HG03103 (cell line): Measurements from ENCODE around the gene FBXO30.

Source experiments
- ATAC-seq: cut with Tn5 transposase; IDR thresholded peaks from one replicate; pipeline ENCODE4 v1.9.1; 2021; ENCODE audit warnings: low read depth; ENCODE audit not compliant: unreplicated experiment

The FBXO30 gene

DNA sequence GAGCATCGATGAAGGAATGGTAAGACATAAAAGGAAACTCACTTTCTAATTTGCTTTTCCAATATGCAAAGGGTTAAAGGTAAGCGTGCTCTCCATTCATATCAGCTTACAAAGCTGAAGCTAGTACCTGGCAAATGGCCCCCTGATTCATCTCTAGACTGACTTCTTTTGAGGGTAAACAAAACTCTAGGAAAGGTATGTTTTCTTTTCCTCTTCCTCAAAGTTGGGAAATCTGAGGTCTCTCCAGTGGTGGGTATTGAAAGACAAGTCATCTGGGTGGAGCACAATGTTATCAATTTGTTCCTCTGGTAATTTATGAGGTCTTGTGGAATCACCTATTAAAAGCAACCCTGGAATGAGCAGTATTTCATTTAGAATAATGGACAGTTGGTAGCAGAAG, 7.9 kb upstream of the FBXO30 start:
- ATAC-seq: no peak

DNA sequence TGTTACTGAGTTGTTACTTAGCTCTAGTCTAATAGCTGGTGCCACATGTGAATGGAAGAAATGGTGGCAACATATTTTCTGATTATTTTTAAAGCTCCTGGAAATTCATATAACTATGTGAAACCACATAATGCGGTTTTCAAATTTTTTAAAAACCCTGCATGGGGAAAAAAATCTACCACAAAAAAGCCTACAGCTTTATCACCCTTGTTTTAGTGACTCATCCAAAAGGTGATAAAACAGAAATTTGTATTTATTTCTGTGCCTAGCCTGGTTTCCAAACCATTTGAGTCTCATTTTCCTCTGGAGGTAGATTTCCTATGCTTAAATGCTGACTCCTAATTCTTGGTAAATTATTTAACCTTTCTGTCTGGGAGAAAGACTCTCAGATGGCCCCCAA, 5.4 kb upstream of the FBXO30 start:
- ATAC-seq: no peak

DNA sequence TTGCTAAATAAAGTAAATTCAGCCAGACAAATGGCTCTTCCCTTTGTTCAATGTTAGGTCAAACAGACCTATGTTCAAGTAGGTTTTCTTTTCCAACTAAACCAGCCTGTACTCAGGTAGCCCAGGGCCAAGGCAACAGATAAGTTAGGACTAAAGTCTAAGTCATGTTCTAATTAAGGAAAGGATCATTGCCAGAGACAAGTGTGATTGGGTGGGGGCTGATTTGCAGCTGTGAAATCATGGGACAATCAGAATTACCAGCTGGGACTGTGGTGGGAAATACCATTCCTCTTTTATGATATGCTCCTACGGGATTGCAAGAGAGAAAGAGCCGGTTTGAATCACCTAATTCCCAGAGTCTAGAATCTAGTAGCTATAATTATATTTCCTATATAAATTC, 4.2 kb upstream of the FBXO30 start:
- ATAC-seq: no peak

DNA sequence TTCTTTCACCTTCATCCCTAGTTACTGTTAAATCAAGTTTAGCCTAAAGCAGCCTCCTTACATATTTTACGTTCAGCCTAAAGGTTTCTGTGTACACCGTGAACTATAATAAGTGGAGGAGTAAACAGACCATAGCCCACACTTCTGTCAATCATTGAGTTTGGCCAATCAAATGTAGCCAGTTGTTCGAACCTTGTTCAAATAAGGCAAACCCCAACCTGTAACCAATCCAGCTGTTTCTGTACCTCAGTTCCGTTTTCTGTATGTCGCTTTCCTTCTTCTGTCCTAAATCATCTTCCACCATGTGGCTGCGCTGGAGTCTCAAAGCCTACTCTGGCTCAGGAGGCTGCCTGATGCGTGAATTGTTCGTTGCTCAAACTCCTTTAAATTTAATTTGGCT, 1.8 kb upstream of the FBXO30 start:
- ATAC-seq: no peak

DNA sequence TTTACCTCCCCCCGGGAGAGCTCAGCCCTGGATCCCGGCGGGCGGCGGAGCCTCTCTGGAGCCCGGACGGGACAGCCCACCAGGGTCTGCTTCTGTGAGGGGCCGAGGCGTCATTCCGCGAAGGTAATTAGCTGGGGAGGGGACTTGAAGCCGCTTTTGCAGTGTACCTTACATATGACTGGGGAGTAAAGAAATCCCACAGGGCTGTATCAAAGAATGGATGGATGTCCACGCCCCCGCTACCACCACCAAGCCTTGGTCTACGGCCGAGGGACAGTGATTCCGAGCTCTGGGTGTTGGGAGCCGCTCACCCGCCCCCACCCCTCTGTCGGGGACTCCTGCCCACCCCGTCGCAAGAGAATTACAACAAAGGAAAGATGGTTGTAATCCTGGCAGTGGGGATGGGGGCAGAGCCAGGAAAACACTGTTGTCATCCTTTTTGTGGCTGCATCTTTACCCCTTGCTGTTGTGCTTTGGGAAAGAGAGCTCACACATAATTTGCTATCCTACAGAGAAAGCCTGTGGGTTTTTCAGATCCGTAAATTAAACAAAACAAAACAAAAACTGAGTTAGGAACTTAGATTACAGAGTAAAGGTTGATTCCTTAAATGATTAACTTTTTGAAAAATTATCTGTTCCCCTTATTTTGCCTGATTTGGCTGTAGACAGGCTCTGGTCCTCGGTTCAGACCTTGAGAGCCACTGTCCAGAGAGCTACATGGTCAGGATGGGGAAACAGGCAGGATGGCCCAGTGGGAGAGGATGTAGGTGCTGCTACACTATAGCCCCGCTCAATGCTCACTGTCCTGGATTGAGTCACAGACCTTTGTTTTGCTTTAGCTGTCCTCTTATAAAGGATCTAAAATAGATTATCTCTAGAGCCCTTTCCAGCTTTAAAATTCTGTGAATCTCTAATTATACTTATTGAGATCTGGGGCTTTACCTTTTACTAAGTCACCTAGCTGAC, 997 bp upstream of the FBXO30 start:
- ATAC-seq: peak; percentile 6

DNA sequence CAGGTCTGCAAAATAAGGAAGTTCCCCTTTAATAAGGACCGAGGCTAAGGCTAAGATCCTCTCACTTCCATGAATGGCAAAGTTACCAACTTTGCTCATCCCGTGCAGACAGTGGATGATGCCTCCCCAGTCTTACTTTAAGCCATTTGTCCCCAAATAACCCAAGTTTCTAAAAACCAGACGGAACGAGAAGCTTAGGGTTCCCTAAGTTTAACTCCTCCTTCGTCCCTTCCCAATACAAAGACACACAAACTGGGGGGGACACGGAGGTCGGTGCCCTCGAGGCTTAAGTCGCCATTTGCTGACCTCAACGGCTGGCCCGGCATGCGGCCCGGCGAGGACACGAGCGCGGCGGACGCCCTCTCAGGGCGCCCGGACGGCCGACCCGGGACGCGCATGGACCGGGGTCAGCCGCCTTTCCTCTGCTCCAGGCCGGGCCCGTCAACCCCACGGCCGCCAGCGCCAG, 527 bp downstream of the FBXO30 start:
- ATAC-seq: peak; percentile 12

DNA sequence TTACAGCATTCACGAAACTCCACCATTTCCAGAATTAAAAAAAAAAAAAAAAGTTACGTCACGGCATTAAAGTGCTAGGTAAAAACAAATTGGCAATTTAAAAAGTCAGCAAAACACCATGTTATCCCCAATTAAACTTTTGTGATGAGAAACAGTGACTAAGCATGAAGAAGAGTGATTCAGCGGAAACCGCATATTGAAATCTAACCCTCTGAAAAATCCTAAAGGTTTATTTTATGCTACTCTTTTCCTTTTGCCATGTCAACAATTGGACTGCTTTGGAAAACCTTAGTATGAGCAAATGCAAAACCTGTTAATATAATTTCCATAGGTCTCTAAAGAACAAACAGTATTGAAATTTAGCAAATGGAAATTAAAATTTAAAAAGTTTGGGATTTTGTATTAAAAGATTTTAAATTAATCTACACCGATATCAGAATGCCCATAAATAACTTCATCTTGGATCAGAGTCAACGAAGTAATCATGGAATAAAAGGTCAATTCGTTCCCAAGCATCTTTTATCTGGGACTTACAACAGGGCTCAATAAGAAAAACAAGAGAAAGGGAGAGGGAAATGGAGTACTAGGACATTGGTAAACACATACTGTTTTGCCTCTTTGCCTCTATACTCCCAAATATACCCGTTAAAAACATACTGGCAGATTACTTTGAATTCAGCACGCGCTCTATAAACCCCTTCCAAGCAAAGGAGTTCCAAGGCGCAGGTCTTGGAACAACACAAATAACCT, 1.1 kb downstream of the FBXO30 start:
- ATAC-seq: peak; percentile 1

DNA sequence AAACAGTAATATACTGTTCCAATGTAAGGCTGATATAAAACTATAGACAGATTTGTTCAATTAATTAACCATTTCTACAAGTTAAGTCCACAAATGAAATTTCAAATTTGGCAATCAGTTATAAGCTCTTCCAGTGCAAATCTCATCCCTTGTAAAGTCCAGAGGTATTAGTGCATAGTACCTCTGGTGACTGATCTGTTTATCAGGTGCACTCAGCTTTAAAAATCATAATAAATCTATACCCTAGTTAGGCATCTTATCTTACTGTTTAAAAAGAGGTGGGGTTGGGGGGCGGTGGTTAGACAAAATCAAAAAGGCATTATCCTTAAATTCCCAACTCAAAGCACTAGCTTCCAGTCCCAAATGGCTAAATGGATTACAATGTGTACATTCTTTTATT, 2.9 kb downstream of the FBXO30 start:
- ATAC-seq: no peak

DNA sequence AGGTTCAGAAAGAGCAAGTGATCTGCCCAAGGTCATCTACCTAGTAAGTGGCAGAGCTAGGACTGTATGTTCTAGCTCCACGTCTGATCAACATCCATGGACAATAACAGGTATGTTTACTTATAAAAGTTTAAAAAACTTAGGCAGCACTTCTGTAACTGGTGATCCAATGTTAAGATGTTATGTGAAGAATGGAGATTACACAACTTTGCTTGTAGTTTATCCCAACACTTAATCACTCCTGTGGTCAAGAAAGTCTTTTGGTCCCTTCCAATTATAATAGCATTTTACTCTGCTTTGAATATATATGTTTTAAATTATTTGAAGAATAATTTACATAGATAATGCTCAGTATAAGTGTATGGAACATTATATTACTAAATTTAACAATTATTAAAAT, 4.8 kb downstream of the FBXO30 start:
- no peak for ATAC-seq

DNA sequence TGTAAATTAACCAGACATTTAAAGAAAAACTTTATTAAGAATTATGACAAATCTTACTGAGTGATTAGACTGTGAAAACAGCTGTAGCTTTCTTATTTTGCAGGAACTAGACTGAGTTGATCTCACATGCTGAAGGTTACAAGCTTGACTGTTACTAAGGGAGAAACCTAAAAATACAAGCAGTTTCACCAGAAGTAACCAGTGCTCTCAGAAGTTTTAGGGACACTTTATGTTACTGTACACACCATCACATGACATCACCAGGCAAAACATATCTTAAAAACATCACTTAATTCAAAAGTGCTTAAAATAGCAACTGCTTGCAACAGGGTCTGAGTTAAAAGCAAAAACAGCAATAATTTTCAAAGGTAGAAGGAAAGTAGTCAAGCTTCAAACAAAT, 5.4 kb downstream of the FBXO30 start:
- ATAC-seq: peak; percentile 74

DNA sequence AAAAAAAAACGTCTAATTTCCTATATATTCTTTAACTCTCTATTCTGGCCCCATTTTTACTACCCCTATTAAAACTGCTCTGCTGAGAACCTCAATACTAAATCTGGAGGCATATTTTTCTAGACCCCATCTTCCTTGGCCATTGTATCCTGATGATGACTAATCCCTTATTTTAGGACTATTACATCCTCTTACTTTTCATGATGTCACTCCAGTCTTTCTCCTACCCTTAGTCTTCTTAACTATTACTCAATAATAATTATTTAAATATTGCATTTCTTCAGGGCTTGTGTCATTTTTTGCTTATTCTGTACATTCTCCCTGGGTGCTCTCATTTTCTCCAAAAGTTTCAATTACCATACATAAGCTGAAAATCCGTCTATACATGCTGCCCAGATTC, 6.4 kb downstream of the FBXO30 start:
- no peak for ATAC-seq

DNA sequence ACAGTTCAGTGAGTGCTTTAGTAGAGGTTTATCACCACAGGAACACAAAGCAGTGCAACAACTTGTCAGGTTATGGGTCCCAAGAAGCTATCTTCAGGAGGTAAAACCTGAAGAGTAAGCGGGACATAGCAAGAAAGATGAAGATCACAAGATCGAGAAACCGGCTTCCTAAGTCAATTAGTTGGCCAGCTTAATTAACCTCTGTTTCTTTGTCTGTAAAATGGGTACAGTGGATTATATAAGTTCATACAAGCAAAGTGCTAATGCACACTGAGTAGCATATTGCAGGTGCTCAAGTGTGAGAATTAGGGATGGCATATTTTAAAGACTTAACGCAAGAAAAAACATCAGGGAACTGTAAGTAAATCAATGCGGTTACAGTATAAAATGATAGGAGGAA, 12.5 kb downstream of the FBXO30 start:
- ATAC-seq: no peak

DNA sequence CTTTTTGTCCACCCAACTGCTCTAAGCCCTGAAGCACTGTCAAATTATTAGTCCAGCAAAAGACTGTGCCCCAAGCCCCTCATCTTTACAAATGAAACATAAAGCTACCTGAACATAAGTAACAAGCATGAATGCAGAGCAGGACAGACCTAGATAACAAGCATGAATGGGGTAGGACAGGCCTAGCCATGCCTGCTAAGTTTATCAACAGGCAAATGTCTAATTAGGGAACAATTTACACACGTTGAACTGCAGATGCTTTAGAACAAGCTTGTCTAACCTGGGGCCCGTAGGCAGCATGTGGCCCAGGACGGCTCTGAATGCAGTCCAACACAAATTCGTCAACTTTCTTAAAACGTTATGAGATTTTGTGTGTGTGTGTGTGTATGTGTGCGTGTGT, 13.6 kb downstream of the FBXO30 start:
- no peak for ATAC-seq

DNA sequence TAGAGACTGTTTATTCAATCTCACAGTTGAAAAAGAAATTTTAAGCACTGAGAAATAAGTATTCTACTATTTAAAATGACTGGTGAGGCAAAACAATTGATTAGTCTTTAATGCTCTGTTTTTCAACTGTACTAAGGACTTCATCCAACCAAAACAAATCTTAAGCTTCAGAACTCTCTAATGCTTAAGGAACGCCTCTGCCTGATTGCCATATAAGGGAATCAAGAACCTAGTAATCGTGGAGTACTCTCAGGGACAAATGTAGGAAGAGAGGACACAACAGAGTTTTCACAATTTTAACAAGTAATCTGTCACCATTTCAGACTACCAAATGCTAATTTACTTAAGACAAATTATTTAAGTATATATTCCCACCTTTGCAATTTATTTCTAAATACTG, 16.1 kb downstream of the FBXO30 start:
- no peak for ATAC-seq

DNA sequence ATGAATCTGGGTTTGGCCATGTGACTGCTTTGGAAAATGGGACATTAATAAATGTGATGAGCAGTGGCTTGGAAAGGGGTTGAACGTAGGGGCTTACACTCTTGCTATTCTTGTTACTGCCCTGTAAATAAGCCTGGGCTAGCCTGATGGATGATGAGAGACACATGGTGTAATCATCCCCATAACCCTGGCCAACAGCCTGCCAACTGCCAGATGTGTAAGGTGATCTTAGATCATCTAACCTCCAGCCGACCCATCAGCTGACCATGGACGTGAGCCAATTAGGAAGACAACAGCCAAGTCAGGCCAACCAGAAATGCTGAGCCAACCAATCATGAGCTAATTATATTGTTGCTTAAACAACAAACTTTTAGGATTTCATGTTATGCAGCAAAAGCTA, 25.2 kb downstream of the FBXO30 start:
- ATAC-seq: no peak

DNA sequence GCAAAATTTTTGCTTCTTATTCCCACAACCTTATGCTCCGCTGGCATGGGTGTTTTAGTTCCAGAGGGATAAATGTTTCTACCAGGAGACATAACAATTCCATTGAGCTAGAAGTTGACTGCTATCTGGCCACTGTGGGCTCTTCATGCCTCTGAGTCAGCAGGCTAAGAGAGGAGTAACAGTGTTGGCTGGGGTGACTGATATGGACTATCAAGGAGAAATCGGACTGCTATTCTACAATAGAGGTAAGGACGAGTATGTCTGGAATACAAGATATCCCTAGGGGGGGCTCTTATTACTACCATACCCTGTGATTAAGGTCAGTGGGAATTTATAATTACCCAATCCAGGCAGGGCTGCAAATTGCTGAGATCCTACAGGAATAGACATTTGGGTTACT, 26.9 kb downstream of the FBXO30 start:
- no peak for ATAC-seq

DNA sequence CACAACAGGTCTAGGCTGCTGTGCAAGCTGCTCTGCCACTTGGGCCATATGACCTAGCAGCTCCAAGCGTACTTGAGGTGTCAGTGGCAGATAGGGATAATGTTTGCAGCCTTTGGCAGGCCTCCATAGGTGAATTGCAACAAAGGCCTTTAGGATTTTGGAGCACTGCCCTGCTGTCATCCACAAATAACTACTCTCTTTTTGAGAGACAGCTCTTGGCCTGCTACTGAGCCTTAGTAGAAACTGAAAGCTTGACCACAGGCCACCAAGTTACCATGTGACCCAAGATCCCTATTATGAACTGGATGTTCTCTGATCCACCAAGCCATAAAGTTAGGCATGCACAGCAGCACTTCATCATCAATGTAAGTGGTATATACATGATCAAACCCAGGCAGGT, 29.9 kb downstream of the FBXO30 start:
- peak; percentile 60 for ATAC-seq

DNA sequence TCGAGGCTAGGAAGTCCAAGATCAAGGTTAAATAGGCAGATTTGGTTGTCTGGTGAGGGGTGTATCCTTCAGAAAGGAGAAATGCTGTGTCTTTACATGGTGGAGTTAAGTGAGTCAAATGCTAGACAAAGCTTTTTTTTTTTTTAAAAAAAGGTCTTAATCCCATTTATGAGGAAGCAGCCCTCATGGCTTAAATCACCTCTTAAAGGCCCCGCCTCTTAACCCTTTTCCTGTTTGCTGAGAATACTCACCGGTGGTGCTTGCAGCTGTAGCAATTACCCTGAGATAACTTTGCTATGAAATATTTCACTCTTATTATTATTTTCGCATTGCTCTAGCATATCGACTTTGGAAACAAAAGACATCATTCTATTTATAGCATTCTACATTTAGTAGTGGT, 30.8 kb downstream of the FBXO30 start:
- ATAC-seq: no peak

DNA sequence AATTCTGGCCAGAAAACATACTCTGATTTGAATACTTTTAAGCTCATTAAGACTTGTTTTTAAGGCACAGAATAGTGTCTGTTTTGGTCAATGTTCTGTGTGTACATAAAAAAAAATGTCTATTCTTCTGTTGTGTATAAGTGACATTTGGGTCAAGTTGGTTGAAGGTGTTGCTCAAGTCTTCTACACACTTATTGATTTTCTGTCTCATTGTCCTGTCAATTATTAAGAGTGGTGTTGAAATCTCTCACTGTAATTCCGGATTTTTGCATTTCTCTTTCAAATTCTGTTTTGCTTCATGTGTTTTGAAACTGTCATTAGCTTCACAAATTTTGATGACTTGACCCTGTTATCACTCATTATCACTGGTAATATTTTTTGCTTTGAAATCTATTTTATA, 41.7 kb downstream of the FBXO30 start:
- no peak for ATAC-seq

DNA sequence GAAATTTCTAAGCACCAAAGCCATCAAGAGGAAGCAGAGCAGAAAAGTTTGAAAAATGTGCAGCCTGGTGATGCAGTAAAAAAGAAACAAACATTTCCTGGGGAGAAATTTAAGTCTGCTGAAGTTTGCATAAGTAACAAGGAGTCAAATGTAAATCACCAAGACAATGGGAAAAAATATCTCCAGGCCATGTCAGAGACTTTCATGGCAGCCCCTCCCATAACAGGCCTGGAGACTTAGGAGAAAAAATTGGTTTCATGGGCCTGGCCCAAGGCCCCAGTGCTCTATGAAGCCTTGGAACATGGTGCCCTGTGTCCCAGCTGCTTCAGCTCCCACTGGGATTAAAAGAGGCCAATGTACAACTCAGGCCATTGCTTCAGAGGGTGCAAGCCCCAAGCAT, 49.1 kb downstream of the FBXO30 start:
- ATAC-seq: no peak

DNA sequence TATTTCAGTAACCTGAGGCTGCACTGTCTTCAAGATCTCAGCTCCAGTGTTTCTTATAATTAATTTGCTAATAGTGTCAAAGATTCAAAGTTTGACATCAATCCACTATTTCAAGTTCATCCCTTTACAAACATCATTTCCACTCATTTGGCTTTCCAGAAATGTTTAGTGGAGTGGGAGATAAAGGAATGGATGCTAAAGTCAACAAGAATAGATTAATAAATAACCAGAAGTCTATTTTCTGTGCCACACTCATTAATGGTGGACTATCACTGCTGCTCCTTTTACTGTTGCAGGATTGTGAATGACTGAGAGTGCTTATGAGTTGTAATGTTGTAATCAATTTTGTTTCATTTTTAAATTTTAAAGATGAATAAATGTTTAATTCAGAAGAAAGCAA, 50.9 kb downstream of the FBXO30 start:
- ATAC-seq: no peak

DNA sequence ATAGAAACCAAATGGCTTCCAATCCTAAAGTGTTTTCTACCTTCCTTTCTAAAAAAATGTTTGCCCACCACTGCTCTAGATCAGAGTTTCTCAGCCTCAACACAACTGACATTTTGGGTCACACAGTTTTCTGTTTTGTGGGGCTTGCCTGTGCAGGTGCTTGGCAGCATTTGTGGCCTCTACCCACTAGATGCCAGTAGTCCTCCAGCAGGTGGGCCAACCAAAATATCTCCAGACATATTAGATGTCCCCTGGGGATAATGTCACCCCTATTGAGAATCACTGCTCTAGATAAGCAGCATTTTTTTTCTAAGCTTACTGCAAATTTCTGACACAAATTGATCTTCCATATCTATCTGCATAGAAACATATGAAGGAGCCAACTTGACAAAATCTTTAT, 53.0 kb downstream of the FBXO30 start:
- ATAC-seq: peak; percentile 65
